Thoracic aorta (tissue), 2 donors: ENCODE measurements around the gene LCMT1. TPM values are rescaled to one million over a fixed set of nuclear protein-coding genes. Genes with fewer than 3 reads are reported as not detected.

ENCODE experiments used
- ATAC-seq: fragments of 150-250 bp; one replicate; pipeline ENCODE4 v1.8.0; 2017; ENCODE audit warnings: low read depth; ENCODE audit not compliant: insufficient number of reproducible peaks, low FRiP score
- DNase-seq: peaks from one replicate; pipeline ENCODE4 v3.0.0-alpha.2; 2020; ENCODE audit warnings: low spot score
- H3K27ac ChIP-seq, 2 donors: fragments of 200-600 bp; sonication (generic); 1 replicate in 1 of 2; 2 replicates in 1 of 2; pipeline ENCODE4 v1.5.1; 2016; ENCODE audit warnings: mild to moderate bottlenecking in 2 of 2, moderate library complexity in 2 of 2
- H3K27me3 ChIP-seq: fragments of 200-600 bp; sonication (generic); replicated peaks from 2 replicates; pipeline ENCODE4 v1.6.0; 2016; ENCODE audit warnings: mild to moderate bottlenecking; ENCODE audit not compliant: insufficient read depth
- H3K36me3 ChIP-seq: fragments of 200-600 bp; sonication (generic); one replicate; pipeline ENCODE4 v1.5.1; 2016
- H3K4me1 ChIP-seq, 2 donors: fragments of 200-600 bp; sonication (generic); 1 replicate in 1 of 2; 2 replicates in 1 of 2; pipeline versions ENCODE4 v1.5.1 to v1.6.0; 2016; ENCODE audit warnings: low read depth in 2 of 2, mild to moderate bottlenecking in 1 of 2; ENCODE audit not compliant: control insufficient read depth in 1 of 2
- H3K4me3 ChIP-seq: fragments of 200-600 bp; sonication (generic); 2 replicates; pipeline ENCODE4 v1.5.1; 2016; ENCODE audit warnings: mild to moderate bottlenecking
- H3K9me3 ChIP-seq: fragments of 200-600 bp; sonication (generic); 2 replicates; pipeline ENCODE4 v1.5.1; 2016
- total RNA-seq, 2 donors: library from RNA; depleted of rRNA; stranded (reverse); fragments of >200 nt; gene quantifications; one replicate each; pipeline versions ENCODE4 v1.1.0 to v1.2.3, GENCODE V29; 2016
- TF ChIP-seq, protein P1 (sequence below): fragments of 200-600 bp; sonication (generic); IDR thresholded peaks from one replicate; pipeline ENCODE4 v1.5.1; 2019; ENCODE audit warnings: antibody characterized with exemption

Gene LCMT1
- total RNA-seq, 2 donors from 2014 or later: 31.0 to 42.5 TPM

GRCh38 chr16:25079637-25080378 lies 31.7 kb upstream of the LCMT1 start:
- no peaks in the 10 kb centered on the region for H3K36me3 ChIP-seq
- TF ChIP-seq, protein P1, sequence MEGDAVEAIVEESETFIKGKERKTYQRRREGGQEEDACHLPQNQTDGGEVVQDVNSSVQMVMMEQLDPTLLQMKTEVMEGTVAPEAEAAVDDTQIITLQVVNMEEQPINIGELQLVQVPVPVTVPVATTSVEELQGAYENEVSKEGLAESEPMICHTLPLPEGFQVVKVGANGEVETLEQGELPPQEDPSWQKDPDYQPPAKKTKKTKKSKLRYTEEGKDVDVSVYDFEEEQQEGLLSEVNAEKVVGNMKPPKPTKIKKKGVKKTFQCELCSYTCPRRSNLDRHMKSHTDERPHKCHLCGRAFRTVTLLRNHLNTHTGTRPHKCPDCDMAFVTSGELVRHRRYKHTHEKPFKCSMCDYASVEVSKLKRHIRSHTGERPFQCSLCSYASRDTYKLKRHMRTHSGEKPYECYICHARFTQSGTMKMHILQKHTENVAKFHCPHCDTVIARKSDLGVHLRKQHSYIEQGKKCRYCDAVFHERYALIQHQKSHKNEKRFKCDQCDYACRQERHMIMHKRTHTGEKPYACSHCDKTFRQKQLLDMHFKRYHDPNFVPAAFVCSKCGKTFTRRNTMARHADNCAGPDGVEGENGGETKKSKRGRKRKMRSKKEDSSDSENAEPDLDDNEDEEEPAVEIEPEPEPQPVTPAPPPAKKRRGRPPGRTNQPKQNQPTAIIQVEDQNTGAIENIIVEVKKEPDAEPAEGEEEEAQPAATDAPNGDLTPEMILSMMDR: no peak
- H3K9me3 ChIP-seq: no peaks in the 10 kb centered on the region
- ATAC-seq: no peak
- H3K27ac ChIP-seq: no peak overlapping the region
- no peak overlapping the region for H3K4me3 ChIP-seq
- DNase-seq: no peak
- H3K4me1 ChIP-seq: no peaks in the 10 kb centered on the region
- H3K27me3 ChIP-seq: no peaks in the 10 kb centered on the region

- no peaks in the 10 kb centered on the region for H3K36me3 ChIP-seq
- no peak for ATAC-seq
- TF ChIP-seq, protein P1: no peak
Measured at GRCh38 chr16:25080420-25081131, 31.0 kb upstream of the LCMT1 start.

DNA sequence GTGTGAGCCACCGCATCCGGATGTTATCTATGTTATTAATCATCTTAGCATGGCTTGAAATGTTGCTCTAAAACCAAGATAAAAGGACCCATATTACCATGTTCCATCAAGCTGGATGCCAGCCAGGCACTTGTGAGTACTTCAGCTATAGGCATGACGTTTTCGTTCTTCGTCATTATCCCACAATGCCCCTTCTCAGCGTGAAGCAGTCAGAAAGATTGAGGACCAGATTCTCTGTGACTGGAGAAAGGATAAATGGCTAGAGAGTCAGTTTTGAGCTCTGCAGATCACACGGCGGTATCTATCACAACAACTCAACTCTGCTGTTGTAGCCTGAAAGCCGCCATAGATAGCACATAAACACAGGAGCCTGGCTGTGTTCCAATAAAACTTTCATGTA lies 29.8 kb upstream of the LCMT1 start:
- Histone ChIP-seq H3K27me3 (no peaks in the 10 kb centered on the region), H3K4me1 (no peaks in the 10 kb centered on the region), H3K4me3 (no peak overlapping the region), H3K27ac (no peak overlapping the region), H3K36me3 (no peaks in the 10 kb centered on the region), H3K9me3 (no peaks in the 10 kb centered on the region)
- ATAC-seq: no peak
- TF ChIP-seq, protein P1: no peak
- DNase-seq: no peak

More at GRCh38 chr16:25080420-25081131, 31.0 kb upstream of the LCMT1 start:
- H3K27ac ChIP-seq: no peak overlapping the region
- DNase-seq: no peak
- H3K27me3 ChIP-seq: no peaks in the 10 kb centered on the region
- no peaks in the 10 kb centered on the region for H3K9me3 ChIP-seq
- H3K4me3 ChIP-seq: no peak overlapping the region
- H3K4me1 ChIP-seq: no peaks in the 10 kb centered on the region

DNA sequence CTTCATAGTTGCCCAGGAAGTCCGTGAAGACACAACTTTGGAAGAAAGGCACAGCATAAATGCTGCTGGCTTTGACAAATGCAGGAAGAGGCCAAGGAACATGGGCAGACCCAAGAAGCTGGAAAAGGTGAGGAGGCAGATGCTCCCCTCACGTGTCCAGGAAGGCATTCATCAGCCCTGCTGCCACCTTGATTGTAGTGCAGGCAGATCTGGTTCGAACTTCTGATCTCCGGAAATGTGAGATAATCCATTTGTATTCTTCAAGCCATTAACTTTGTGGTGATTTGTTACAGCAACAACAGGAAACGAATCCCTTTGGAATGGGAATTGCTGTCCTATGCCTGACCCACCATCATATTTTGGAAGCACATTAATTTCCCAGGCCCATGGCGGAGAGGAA lies 28.5 kb upstream of the LCMT1 start:
- DNase-seq: no peak
- TF ChIP-seq, protein P1: no peak

DNA sequence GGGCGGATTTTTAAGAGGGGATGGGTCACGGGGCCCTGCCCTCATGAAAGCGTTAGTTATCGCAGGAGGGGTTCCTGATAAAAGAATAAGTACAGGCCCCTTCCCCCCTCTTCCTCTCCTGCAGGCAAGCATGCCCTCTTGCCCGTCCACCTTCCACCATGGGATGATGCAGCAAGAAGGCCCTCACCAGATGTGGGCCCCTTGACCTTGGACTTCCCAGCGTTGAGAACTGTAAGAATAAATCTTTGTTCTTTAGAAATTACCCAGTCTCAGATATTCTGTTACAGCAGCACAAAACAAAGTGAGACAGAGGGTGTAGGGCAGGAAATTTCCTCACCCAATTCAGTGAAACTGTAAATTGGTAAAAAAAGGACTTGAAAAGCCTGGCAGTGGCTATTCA lies 27.8 kb upstream of the LCMT1 start:
- no peaks in the 10 kb centered on the region for H3K4me1 ChIP-seq
- no peak overlapping the region for H3K4me3 ChIP-seq
- TF ChIP-seq, protein P1: no peak
- DNase-seq (no peak), ATAC-seq (no peak)
- H3K27ac ChIP-seq: no peak overlapping the region
- H3K9me3 ChIP-seq: no peaks in the 10 kb centered on the region
- no peaks in the 10 kb centered on the region for H3K27me3 ChIP-seq
- no peaks in the 10 kb centered on the region for H3K36me3 ChIP-seq

More for the DNA sequence above, 28.5 kb upstream of the LCMT1 start:
- H3K27ac ChIP-seq: no peak overlapping the region
- H3K4me1 ChIP-seq: no peaks in the 10 kb centered on the region
- H3K27me3 ChIP-seq: no peaks in the 10 kb centered on the region
- no peaks in the 10 kb centered on the region for H3K36me3 ChIP-seq
- no peaks in the 10 kb centered on the region for H3K9me3 ChIP-seq
- ATAC-seq: no peak
- H3K4me3 ChIP-seq: no peak overlapping the region
